Fibroblast of gingiva (primary cell): ENCODE data around the gene SOCS1.
A peak's percentile ranks its signal among the peaks of the same experiment; 100 is the strongest.
"Not testable (repeated sequence)": the region's sequence is repeated elsewhere in the genome, so short reads cannot be mapped to it uniquely, and the experiment has no call there.

Experiments used
- DNase-seq: peaks from one replicate; pipeline ENCODE4 v3.0.0-alpha.2; 2011; ENCODE audit warnings: low read depth

The SOCS1 gene

DNA sequence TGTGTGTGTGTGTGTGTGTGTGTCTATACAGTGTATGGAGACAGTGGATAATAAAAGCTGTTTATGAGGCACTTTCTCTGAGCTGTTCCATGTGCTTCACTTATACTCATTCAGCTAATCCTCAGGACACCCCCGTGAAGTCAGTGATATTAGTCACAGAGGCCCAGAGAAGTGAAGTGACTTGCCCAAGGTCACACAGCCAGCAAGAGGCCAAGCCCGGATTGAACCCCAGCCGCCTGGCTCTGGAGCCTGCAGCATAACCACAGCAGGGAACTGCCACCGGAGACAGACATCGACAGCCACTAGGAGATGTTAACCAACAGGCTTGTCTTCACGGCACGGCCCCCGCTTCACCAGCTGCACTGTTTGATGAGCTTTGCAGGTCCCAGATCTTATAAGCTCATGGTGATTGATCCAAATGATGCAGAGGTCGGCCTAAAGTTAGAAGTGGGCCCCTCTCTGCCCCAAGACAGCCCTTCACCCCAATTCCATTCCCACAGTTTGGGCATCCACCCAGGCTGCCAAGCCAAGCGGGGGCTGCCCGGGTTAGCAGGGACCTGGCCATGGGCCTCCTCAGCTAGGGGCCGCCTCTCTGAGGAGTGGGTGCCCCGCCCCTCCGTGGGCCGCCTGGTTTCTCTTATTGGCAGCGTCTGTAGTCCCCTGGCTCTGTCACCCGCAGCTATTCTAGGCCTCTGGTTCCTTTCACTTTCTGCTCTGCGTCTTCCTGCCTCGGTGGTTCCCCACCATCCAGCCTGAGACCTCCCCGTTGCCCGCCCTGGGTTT is 30.9 kb downstream of the SOCS1 start:
- no peak for DNase-seq

GRCh38 chr16:11224096-11224893 is 31.7 kb downstream of the SOCS1 start:
- DNase-seq = no peak

DNA sequence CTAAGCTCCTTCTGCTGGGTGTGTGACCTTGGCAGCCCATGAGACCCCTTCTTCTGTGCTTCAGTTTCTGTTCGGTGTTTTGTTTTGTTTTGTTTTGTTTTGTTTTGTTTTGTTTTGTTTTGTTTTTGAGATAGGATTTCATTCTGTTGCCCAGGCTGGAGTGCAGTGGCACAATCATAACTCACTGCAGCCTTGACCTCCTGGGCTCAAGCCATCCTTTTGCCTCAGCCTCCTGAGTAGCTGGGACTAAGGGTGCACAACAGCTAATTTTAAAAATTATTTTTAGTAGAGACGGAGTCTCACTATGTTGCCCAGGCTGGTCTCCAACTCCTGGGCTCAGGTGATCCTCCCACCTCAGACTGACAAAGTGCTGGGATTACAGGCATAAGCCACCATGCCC is 35.5 kb downstream of the SOCS1 start:
- DNase-seq = not testable (repeated sequence)

DNA sequence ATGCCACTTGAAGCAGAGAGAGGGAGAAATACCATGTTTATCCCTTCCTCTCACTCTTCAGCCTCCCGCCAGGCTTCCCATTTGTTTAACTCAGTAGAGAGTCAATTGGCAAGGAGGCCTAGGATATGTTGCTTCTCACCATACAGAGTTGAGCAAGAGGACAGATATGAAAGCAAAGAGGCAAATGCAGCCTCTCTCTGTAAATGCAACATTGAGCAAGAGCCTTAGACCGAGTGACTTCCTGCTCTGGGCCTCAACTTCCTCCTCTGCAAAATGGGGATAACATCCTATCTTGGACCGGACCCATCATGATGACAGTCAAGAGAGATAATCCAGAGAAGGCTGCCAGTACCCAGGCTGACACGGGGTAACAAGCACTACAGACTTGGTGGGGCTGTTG is 36.8 kb downstream of the SOCS1 start:
- DNase-seq = no peak

GRCh38 chr16:11218604-11218962 is 37.4 kb downstream of the SOCS1 start:
- DNase-seq = no peak

DNA sequence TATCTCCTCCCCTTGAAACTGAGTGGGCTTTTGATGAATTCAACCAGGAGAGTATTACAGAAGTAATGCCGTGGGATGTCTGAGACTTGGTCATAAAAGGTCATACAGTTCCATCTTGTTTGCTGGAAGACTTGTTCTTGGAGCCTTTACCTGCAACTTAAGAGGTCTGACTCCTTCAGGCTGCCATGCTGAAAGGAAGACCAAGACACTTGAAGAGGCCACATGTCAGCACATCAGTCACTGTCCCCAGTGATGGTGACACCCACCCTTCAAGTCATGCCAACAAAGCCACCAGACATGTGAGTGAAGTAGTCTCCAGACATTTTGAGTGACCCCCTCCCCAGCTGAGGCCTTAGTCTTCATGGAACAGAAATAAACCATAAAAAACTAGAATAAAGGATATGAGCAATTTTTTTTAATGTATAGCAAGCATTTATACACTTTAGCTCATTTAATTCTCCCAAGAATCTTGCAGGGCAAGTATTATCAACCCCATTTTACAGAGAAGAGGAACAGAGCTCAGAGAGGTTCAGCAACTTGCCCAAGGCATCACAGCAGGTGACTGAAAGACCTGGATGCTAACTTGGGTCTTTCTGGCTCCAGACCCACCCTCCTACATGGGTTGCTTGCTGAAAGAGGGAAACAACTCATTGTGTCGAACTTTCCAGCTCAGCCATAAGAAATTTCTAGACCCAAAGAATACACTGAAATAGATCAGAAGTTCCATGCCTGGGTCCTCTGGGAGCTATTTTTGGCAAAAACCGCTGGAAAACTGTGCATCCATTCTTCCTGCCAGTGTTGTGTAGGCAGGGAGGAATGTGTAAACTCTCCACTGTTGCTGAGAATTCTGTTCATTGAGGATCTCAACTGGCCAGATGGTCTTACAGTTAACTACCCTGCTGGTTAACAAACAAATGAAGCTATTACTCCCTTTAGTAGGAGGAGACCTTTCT is 38.1 kb downstream of the SOCS1 start:
- no peak for DNase-seq

DNA sequence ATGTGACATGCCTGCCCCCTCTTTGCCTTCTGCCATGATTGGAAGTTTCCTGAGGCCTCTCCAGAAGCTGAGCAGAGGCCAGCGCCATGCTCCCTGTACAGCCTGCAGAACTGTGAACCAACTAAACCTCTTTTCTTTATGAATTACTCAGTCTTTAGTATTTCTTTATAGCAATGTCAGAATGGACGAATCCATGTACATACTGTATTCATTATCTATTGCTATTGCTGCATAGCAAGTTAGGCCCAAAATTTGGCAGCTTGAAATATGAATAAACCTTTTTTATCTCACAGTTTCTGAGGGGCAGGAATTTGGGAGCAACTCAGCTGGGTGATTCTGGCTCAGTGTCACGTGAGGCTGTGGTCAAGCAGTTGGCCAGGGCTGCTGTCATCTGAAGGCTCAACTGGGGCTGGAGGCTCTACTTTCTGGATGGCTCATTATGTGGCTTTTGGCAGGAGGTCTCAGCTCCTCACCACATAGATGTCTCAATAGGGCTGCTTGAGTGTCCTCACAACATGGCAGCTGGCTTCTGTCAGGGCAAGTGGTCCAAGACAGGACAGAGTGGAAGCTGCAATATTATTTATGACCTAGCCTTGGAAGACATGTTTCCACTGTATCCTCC is 40.0 kb downstream of the SOCS1 start:
- DNase-seq = no peak

- DNase-seq = no peak
Observed at GRCh38 chr16:11213799-11214198, 42.2 kb downstream of the SOCS1 start.

DNA sequence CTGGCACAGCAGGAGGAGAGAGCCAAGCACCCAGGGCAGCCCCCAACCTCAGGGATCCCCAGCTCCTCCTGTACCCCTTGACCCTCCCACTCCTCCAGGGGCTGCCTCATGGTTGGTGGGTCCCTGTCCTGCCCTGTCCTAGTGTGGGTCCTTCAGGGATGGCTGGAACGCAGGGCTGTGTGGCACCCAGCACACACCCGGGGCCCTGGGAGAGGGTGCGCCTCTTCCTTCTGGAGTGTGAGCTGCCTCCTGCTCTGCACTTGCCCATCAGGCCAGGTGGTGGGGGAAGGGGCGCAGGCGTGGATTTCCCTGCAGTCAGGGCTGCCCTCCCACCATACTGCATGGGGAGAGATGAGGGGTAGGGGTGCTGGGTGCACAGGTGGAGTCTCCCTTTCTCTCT is 42.6 kb downstream of the SOCS1 start:
- DNase-seq = no peak

- DNase-seq = no peak
Observed at GRCh38 chr16:11212798-11213196, 43.2 kb downstream of the SOCS1 start.

DNA sequence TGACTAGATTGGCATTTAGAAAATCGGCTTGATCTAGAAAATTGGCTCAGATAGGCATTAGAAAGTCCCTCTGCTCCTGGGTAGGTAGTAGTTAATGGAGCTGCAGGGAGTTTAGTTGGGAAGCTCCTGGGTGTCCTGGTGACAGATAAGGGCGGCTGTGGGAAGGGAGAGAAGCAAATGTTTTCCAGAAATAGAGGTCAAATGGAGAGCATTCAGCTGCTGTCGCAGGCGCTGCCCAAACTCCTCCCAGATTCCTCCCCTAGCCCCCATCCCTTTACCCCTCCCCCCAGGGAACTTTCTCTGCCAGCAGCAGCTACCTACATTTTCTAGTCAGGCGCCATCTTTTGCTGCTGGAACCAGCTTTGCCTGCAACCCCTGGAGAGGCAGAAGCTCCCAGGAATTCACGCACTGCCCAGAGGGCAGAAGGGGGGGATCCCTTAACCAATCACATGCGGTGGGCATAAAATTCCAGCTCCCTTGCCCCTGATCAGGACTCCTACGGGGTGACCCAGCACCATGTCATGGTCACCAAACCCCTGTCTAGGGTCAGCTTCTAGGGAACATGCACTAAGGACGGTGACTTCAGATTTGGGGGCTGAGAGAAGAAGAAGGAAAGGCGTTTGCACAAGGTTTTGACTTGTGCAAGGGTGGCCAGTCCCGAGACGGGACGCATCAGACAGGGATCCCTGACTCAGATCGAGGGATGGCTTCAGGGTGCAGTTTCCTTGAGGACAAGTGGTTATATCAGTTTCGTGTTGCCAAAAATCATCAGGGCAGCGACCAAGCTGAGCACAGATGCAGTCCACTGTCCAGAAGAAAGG is 43.8 kb downstream of the SOCS1 start:
- DNase-seq = no peak

DNA sequence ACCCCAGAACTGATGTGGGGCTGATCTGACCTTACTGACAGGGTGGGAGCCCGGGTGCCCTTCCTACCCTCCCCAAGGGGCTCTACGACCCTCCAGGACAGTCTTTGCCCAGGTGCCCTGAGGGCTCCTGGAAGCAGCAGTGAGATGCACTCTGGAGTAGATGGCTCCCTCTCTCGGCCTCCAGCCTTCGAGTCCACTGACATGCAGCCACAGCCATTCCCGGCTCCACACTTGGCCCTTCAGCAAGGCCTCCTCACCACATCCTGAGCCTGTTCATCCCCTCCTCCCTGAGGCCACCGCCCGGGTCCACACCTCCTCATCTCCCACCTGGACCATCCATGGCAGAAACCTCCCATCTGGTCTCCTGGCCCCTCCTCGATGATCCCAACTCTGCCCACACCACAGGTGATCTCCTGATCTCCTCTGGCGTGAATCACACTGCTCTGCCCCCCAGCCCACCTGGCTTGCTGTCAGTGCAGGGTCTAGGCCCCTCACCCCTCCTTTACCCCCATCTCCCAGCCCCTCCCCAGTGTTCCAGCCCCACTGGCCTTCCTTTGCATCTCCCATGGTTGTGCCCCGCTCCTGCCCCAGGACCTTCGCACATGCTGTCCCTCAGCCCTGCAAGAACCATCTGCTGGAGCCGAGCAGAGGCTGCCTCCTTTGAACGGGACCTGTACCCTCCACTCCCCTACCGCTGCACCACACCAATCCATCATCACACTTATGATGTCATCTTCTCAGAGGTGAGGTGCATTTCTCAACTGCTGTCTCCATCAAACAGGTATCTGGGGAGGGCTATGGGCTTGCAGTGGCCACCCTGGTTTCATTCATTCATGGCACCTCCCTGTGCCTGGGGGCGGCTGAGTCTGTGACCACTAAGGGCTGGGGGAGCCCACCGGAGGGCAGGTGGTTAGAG is 44.7 kb downstream of the SOCS1 start:
- DNase-seq = no peak

- DNase-seq = no peak
Observed at GRCh38 chr16:11210260-11210659, 45.7 kb downstream of the SOCS1 start.

GRCh38 chr16:11208916-11209665 is 46.9 kb downstream of the SOCS1 start:
- DNase-seq = no peak

- no peak for DNase-seq
Observed at GRCh38 chr16:11207646-11208045, 48.4 kb downstream of the SOCS1 start.

DNA sequence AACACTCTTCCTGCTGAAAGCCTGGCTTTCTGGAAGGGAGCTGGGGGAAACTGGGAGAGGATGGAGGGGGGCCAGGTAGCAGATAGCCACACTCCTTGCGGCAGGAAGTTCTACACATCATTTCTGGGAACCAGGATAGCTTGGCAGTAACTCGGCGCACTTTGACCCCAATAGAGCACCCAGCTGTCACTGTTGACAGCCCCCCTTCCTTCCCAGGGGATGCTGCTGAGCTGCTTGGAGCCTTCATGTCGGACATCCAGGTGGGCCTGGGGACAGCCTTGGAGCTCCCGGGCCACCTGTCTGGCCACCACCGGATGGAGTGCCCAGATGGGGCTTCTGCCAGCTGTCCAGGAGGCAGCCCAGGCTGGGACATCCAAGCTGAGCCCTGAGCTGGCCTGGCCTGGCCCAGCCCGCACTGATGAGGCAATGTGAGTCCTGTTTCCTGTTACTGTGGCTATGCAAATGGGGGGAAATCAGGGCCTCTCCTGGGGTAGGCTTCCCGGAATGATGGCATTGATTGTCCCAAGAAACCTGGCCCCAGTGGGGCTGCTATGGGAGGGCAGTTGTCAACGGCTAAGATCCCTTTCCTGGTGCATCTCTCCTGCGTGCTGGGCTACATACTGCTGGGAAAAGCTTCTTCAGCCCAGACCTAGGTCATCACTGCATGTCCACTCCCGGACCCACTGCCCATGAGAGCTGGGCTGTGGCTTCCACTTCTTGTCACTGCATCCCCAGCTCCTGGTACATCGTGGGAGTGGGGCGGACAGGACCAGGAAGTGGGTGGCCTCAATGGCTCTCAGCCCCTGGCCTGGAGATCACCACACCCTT is 50.0 kb downstream of the SOCS1 start:
- peak; percentile 35 for DNase-seq

- no peak for DNase-seq
Observed at GRCh38 chr16:11205065-11205699, 50.8 kb downstream of the SOCS1 start.

GRCh38 chr16:11204513-11205047 is 51.4 kb downstream of the SOCS1 start:
- no peak for DNase-seq
